Stimulated activated CD4-positive, alpha-beta T cell treated with anti-CD3 and anti-CD28 coated beads, Interleukin-4, amount 100 ng/mL, for 48 hours (primary cell): ENCODE data around the gene PRDM16.
"Not testable (repeated sequence)": the region's sequence is repeated elsewhere in the genome, so short reads cannot be mapped to it uniquely, and the experiment has no call there.

Source experiments
- DNase-seq, 2 donors: peaks; one replicate each; pipeline ENCODE4 v3.0.0-alpha.2; 2020; ENCODE audit warnings: low read depth in 2 of 2

PRDM16 gene

DNA sequence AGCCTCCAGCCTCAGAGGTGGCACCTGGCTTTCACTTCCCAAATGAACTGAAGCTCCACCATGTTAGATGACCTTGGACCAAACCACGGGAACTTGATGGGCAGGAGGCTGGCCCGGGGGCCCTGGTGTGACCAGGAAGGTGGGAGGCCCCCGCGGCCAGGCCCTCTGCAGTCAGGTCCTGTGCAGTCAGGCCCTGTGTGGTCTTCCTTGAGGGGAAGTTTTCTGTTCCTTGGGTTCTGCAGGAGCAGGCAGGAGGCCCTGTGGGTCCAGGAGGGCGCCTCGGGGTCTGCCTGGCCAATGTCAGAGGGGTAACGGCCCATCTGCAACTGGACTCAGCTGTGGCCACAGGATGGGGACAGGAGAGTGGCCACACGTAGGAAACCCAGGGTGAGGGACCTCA lies 13.0 kb downstream of the PRDM16 start:
- DNase-seq: no peak

DNA sequence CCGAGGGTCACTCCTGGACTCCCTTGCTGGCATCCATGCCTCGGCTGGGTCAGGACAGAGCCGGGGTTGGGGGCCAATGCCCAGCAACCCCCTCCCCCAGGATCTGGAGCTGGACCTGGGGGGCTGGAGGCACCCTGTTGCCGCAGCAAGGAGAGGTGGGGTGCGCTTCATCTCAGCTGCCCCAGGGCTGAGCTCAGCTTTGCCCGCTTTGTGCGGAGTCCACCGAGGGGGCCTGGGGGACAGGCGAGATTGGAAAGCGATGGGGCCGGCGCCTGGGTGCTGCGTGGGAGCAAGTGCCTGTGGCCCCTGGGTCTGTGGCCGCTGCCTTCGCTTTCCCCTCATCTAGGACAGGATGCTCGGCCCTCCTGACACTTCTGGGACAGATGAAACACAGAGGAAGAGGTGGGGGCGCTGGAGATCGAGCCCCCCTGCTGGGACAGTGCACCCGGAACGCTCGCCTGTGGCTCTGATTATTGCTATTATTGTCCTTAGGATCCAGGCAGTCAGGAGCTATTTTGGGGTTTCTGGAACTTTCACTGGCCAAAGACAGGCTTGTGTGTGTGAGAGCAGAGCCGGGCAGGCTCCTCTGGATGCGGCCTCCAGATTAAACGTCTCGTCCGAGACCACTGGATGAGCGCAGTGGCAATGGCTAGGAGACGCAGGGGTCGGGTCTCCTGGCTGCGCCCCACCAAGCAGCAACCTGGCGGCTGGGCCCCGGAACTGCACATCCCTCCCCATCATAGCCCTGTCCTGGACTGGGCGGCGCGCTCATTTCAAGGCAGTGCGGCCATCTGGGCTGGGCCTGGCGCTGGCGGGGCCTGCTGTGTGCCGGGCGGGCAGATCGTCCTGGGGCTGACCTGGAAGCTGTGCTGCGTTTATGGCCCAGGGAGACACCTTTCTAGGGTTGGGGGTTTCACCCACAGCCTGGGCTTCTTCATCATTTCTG lies 13.8 kb downstream of the PRDM16 start:
- no peak for DNase-seq

DNA sequence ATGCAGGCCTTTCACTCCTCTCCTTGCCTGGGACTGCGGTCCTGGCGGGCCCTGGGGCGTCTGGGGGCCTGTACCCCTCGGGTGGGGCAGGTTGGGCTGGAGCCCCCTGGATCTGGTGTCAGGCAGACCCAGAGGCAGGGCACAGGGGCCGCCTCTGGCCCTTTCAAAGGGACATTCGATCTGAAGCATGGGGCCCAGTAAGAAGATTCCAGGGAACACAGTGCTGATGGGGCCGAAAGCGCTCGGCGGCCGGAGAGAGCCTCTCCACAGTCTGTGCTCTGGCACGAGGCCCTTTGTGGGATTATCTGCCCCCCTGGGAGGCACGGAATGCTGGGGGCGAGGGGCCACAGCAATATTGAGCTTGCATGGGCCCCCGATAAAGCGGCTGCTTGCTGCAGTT lies 15.2 kb downstream of the PRDM16 start:
- no peak for DNase-seq

DNA sequence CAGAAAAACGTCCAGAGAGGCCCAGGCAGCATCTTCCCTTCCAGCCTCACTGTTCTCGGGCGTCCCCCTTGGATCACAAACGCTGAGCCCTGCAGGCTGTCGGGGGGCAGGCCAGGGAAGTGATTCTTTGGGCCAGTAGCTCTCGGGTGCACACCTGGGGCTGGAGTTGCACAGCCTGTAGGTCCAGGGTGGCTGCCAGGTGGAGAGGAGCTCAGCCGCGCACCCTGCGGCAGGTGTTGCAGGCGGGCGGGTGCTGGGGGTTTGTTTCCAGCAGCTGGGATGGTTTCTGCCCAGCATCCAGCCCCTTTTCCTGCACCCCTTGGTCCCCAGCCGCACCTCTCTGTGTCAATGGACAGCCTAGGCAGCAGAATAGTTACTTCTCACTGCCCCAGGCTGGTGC lies 15.7 kb downstream of the PRDM16 start:
- no peak for DNase-seq

DNA sequence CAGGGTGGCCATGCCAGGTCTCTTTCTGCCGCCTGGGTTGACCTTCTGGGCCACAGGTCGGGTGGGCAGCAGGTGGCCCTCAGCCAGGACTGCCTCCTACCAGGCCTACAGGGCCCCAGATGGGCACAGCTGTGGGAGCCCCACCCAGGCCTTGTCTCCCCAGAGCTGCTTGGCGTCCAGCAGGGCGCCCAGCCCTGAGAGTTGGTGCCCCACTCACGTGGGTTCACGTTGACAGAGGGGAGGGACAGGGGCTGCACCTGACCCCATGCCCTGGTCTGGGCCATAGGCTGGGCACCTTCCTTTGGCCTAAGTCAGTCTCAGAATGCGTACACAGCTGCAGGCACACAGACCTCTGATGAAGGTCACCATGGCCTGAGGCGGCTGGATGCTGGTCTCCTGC lies 16.7 kb downstream of the PRDM16 start:
- DNase-seq: no peak

DNA sequence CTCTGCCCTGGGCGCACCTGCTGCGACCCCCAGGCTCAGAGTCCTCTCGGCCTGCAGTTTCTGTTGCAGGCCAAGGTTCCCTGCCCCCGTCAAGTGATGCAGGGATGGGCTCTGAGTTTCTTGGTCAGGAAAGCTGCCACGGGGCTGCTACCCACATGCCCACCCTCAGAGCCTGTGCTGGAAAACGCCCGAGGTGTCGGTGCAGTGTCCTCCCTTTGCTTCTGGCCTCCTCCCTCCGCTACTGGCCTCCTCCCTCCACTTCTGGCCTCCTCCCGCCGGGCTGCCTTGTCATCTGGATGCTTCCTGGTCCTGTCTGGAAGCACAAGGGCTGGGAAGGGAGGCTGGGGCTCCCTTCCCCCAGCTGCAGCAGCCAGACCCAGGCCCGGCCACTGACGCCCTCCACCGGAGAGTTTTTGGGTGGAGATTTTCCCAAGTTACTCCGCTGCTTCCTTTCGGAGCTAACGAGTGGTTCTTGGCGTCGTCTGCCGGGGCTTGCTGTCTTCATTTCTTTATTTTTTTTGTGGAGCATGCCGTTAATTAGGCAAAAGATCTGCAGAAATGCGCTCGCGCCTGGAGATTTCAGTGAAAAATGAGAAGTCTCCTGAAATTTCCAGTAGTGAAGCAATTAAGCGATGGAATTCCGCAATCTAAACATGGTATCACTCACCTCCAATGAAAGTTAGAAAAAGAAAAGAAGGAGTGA lies 17.4 kb downstream of the PRDM16 start:
- DNase-seq: no peak

DNA sequence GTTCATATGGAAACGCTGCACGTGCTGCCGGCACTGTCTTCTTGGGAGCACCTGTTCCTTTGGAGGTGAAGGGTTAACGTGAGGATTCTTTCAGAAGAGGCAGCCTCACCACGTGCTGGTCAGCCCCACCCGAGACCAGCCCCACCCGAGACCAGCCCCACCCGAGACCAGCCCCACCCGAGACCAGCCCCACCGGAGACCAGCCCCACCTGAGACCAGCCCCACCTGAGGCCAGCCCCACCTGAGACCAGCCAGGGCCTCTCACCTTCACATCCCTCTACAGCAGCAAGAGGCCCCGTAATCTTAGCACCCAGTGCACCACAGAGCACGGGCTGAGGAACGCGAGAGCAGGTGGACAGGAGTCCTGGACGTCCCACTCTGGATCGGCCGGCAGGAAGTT lies 18.0 kb downstream of the PRDM16 start:
- no peak for DNase-seq

DNA sequence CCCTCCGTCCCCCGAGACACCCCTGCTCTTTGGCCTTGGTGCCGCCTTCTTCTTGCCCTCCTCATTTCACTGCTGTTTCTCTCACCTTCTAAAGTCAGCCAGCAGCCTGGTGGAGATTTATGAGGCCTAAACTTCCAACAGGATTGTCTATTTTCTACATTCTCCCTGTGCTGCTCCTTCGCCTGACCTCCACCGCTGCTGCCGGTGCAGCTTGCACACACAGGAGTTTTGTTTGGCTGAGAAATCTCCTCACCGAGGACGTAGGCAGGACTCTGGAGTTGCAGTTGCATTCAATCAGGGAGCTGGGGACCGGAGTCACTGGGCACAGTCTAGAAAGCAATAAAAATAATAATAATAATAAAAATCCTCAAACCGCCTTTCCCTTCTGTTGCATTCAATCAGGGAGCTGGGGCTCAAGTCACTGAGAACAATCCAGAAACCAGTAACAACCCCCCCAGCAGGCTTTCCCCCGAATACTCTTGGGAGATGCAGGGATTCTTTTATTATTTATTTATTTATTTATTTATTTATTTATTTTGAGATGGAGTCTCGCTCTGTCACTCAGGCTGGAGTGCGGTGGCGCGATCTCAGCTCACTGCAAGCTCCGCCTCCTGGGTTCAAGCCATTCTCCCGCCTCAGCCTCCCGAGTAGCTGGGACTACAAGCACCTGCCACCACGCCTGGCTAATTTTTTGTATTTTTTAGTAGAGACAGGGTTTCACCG lies 19.1 kb downstream of the PRDM16 start:
- not testable (repeated sequence) for DNase-seq

DNA sequence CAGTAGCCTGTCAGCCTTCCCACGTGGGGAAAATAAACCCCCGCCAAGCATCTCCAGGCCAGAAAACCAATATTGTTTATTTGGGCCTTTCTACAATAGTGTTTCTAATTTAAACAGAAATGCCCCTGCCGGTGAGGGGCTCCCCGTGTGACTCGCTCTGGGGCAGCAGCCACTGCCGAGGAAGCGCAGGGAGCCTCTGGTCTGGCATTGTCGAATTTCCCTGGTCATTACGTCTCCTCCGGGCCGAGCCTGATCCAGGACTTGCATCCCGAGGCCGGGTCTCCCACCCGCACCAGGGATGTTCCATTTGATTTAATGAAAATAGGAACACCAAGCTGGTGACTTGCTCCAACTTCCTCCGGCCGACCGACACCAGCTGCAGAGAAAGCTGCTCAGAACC lies 20.5 kb downstream of the PRDM16 start:
- no peak for DNase-seq

DNA sequence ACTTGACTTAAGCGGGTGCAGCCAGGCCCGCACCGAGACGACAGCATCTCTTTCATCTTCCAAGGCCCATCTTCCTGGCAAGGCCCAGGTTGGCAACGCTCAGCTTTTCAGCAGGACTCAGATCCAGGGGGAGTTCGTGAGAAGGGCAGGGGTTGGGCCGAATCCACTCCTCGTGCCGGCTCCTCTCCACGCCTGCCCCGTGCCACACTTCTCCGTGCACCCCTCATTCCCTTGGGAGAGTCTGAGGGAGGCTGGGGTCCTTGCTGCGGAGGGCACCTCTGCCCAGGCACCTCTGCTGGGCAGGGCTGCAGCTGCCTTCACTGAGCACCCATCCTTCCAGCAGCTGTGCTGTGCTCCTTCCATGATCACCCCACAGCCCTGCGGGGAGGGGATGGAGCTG lies 22.3 kb downstream of the PRDM16 start:
- no peak for DNase-seq

DNA sequence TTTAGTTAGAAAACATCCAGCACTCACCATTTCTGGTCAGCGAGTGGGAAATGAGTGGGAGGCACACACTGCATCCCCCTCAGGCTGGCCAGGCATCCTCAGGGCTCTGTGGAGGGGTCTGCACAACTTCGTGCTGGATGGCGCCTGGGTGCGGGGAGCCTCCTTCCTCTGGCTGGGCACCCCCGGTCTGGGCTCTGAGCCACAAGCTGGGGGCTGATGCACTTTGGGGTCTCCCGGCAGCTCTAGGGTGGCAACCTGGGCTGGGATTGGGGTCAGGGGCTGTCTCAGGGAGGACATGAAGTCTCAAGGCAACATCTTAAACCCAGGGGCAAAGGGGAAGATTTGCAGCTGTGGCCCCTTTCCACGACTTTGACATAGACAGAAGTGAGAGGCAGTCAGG lies 23.5 kb downstream of the PRDM16 start:
- no peak for DNase-seq

DNA sequence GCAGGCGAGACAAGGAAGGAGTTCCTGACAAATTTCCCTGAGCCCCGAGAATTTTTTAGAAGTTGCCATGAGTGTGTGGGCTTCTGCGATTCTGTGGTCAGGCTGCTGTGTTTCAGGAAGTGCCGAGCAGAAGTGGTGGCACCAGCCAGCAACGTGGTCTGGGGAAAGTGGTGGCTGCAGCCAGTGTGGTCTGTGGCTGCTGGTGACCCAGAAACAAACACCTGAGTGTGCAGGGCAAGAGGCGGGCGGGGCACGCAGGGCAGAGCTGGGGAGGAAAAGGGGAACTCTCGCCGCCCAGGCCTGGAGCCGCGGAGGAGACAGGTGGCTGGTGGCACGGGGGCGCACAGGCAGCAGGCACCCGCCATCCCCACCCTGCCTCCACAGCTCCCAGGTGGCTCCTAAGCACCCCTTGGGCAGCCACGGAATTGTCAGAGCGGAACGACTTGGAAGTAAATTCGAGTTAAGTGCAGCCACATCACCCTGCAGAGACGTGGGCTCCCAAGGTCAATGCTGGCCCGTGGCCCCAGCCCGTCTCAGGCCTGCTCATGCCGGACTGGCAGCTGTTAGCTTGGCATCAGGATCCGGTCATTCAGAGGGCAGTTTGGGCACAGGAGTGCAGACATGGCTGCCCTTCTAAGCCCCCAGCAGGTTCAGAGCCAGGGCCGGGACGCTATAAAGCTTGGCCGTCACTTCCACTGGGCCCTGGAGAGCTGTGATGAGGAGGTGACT lies 25.1 kb downstream of the PRDM16 start:
- no peak for DNase-seq

DNA sequence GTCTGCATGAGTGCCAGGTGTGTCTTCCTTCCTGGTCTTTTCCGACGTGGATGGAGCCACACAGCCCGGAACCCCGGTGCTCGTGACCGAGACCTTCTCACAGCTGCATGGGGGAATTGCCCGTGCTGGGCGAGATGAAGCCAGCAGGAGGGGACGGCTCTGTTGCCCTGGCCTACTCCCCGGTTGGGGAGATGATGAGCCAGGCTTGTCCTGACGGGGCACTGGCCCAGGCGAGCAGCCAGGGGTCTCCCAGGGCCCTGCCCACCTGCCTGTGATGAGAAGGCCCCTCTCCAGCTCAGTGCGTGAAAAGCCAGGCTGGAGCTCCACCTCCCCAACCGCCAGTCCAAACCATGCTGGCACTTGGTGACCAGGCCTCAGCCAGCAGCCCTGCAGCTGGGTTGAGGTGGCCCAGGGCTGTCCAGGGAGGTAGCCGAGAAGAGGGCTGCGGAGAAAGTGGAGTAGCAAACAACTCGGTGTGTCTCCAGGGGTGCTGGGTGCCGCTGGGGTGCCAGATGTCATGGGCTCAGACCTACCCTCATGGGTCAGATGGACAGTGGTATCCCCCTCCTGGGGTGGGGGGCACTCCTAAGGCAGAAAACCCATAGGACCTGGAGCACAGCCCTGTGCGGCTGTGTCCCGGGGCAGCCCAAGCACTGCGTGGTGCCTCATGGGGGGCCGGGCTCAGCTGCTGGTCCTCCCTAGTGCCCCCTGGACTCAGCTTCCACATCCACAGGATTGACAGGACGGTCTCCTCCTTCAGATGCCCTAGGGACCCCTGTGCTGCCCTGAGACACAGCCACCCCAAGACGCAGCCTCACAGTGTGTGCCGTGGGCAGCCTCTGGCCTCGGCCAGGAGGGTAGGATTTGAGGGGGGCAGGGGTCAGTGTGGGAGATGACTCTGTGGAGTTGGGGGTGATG lies 26.1 kb downstream of the PRDM16 start:
- DNase-seq: no peak

DNA sequence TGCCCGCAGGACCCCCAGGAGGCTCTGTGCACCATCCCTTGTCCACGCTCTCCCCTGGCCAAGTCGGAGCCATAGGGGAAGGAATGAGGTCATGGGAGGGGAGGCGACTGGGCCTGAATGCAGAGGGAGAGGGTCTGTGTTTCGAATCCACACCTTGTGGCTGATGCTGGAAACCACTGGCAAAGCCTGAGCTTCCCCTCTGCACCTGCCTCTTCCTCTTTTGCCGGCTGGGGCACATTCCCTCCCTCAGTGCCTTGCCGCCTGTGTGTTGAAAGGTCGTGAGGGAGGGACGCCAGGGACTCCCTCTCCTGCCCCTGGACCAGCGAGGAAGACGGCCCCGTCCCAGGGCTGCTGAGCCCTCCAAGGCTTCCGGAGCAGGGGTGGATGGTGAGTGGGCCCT lies 27.3 kb downstream of the PRDM16 start:
- DNase-seq: no peak

DNA sequence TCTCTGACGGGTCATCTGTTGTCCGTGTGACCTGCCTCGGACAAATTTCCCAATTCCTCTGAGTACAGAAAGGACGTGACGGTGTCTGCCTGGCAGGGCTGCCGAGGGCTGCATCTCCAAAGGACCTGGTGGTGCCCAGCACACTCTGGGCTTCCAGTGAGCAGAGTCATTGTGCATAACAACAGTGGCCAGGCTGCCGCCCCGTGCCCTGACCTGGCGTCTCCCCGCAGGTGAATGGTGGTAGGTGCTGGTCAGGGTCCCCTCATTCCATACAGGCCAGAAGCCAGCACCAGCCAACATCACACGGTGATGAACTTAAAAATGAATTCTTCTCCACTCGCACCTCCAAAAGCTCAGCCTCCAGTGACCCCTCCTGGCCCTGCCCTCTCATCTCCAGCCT lies 28.2 kb downstream of the PRDM16 start:
- no peak for DNase-seq

DNA sequence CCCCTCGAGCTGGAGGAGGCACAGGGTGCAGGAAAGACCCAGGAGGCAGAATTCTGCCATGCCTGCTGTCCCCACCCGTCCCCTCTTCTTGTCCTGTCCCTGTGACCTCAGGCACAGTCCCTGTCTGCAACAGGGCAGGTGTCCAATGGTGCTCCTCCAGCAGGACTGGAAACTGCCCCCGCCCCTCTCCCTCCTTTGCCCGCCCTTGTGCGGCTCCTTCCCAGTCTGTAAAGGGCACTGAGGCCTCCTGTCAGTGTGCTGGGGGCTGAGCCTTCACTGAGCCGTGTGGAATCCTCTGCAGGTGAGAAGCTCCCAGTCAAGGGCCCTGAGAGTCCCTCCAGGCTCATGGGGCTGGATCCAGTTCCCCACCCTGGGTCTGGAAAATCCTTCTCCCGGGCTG lies 28.9 kb downstream of the PRDM16 start:
- no peak for DNase-seq

DNA sequence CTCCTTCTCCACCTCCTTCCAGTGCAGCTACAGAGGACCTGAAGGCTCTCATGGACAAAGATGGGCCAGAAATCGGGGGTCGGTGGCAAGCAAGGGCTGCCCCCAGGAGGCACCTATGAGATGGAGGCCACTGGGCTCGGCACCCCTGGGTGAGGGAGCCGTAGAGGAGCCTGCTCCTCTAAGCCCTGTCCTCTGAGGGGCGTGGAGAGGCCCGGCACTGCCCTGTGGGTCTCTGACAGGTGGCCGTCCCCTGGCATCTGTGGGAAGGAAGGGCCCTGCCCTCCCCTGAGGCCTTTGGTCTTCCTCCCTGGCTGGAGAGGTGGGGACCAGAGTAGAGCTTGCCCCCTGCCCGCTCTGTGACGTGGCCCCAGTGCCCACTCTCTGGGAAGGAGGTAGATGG lies 30.9 kb downstream of the PRDM16 start:
- no peak for DNase-seq

DNA sequence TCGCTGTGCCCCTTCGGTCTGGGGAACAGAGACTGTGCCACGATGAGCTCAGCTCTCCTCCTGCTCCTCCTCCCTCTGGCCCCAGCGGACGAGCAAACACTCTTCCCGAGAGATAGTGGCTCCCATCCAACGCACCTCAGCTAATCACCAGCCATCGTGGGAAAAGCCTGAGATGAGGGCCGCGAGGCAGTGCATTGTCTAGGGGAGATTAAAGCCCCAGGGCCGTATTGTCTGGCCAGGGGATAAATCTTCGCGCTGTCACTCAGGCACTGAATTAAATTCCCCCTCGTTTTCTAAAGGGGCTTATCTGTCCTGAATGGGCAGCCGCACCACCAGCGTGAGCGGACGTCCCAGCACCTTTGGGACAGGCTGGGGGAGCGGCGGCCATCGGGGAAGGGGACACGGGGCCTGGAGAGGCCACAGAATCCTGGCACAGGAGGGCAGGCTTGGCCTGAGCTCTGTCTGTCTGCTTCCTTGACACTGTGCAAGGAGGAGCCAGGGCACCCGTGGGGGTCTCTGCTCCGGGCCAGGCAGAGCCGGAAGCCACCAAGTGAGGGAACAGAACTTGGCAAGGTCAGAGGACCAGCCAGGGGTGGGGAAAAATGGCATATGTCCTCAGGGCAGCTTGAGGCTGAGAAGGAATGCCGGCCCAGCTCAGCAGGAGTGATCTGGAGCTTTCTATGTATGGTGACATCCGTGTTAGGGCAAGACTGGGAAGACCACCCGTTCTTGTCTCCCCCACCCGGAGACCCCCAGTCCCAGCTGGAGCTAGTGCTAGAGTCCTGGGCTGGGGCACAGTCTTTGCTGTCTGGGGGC lies 32.3 kb downstream of the PRDM16 start:
- no peak for DNase-seq

DNA sequence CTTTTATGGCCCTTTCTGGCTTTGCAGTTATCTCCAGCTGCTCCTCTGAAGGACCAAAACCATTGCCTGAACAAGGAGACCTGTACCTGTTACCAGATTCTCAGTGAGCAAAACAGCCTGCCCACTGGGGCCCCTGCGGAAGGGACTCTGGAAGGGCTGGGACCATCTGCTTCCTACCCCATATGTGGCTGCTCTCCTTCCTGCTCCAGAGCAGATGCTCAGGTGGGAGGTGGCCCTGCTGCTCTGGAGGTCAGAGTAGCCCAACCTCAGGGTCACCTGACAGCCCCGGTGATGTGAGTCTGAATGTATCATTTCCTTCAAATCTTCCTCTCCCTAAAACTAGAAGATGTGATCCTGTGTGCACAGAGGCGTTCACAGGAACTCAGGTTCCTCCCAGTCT lies 33.6 kb downstream of the PRDM16 start:
- DNase-seq: no peak
